ENCODE measurements around the gene HCFC1.

GRCh38 chrX:153961292-153961691 is 10.3 kb downstream of the HCFC1 start:
- no peak for TF ChIP-seq EZH2 (IDR thresholded peaks at IDR 0.05; ENCODE audit: insufficient read depth, poor library complexity, severe bottlenecking)
- no peak for TF ChIP-seq EZH2phosphoT487 (IDR thresholded peaks at IDR 0.05; ENCODE audit: insufficient read depth, low read depth)
